ENCODE data around the gene CCDC157. TPM values are rescaled to one million over a fixed set of nuclear protein-coding genes. Genes with fewer than 3 reads are reported as not detected.

The CCDC157 gene
- total RNA-seq, 1 donor from 2014 or later, result 4.7 TPM

DNA sequence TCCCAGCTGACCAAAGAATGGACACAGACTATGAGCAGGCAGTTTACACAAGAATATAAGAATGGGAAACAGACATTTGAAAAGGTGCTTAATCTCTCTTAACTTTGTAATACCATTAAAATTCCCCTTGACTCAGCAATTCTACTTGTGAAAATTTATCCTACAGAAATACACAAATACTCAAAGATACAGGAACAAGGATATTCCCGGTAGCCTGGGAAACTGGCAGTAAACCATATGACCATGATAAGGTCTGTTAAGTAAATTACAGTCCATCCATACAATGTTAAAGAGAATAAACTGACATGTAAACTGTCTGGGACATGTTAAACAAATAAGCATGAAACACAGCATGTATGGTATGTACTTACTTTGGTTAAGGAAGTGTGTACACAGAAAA is 60.0 kb downstream of the CCDC157 start:
- no peak for DNase-seq (ENCODE audit: low spot score in 2 of 2, unreplicated experiment in 2 of 2)
- H3K36me3 Mint-ChIP-seq, result peaks cover 22% of the 10 kb centered on the region
- H3K9me3 Mint-ChIP-seq, result no peaks in the 10 kb centered on the region
- peaks cover 10% of the 10 kb centered on the region for H3K4me1 Mint-ChIP-seq
- H3K27me3 Mint-ChIP-seq (ENCODE audit: low read depth), result no peaks in the 10 kb centered on the region
- no peak overlapping the region for H3K4me3 Mint-ChIP-seq
- H3K27ac Mint-ChIP-seq, result no peak overlapping the region
- TF ChIP-seq, protein P1, sequence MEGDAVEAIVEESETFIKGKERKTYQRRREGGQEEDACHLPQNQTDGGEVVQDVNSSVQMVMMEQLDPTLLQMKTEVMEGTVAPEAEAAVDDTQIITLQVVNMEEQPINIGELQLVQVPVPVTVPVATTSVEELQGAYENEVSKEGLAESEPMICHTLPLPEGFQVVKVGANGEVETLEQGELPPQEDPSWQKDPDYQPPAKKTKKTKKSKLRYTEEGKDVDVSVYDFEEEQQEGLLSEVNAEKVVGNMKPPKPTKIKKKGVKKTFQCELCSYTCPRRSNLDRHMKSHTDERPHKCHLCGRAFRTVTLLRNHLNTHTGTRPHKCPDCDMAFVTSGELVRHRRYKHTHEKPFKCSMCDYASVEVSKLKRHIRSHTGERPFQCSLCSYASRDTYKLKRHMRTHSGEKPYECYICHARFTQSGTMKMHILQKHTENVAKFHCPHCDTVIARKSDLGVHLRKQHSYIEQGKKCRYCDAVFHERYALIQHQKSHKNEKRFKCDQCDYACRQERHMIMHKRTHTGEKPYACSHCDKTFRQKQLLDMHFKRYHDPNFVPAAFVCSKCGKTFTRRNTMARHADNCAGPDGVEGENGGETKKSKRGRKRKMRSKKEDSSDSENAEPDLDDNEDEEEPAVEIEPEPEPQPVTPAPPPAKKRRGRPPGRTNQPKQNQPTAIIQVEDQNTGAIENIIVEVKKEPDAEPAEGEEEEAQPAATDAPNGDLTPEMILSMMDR (IDR thresholded peaks at IDR 0.05; ENCODE audit: unreplicated experiment), result no peak

- H3K9me3 Mint-ChIP-seq, result no peaks in the 10 kb centered on the region
- H3K4me3 Mint-ChIP-seq, result no peak overlapping the region
- no peak overlapping the region for H3K27ac Mint-ChIP-seq
- H3K4me1 Mint-ChIP-seq, result peaks cover 32% of the 10 kb centered on the region
- TF ChIP-seq, protein P1 (IDR thresholded peaks at IDR 0.05; ENCODE audit: unreplicated experiment), result no peak
- H3K27me3 Mint-ChIP-seq (ENCODE audit: low read depth), result no peaks in the 10 kb centered on the region
- peaks cover 16% of the 10 kb centered on the region for H3K36me3 Mint-ChIP-seq
- DNase-seq (ENCODE audit: low spot score in 2 of 2, unreplicated experiment in 2 of 2), result no peak
Observed at GRCh38 chr22:30420347-30421125, 63.7 kb downstream of the CCDC157 start.

- TF ChIP-seq, protein P1 (IDR thresholded peaks at IDR 0.05; ENCODE audit: unreplicated experiment), result no peak
- H3K4me3 Mint-ChIP-seq, result peak overlapping the region; percentile 88
- no peaks in the 10 kb centered on the region for H3K27me3 Mint-ChIP-seq (ENCODE audit: low read depth)
- H3K27ac Mint-ChIP-seq, result peak overlapping the region; percentile 98
- peaks cover 10% of the 10 kb centered on the region for H3K36me3 Mint-ChIP-seq
- DNase-seq (ENCODE audit: low spot score in 2 of 2, unreplicated experiment in 2 of 2), result no peak
- peaks cover 38% of the 10 kb centered on the region for H3K4me1 Mint-ChIP-seq
- no peaks in the 10 kb centered on the region for H3K9me3 Mint-ChIP-seq
Observed at GRCh38 chr22:30421695-30422480, 65.1 kb downstream of the CCDC157 start.

DNA sequence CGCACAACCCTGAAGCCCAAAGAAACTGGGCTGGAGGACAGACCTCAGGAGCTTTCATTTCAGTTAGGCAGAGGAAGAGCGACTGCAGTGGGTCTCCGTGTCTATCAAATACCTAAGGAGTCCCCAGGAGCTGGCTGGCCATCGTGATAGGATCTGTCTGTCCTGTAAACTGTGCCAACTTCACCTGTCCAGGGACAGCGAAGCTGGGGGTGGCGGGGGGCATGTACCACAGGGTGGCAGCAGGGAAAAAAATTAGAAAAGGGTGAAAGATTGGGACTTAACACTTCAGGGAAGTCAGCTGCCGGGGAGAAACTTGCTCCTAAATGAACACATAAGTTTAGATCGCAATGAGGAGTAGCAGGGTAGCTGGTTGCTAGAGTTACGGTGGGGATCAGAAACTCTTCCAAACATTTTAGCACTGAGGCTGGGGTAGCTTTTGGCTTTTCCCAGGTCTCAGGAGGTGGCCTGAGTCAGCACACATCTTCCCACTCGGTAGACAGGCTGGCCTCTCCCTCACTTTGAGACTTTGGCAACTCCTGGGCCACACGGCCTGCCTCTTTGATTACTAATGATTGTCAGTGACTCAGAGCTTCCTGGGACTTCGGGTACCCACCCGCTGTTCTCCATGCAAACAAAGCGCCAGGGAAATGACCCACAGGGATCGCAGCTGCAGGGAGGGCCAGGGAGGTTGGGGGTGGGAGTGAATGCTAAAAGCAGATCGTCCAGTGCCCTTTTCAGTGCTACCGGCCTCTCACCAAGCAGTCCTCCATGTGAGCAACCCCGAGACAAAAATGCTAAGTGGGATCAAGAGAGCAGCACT is 65.9 kb downstream of the CCDC157 start:
- Mint-ChIP-seq H3K4me1 (peaks cover 38% of the 10 kb centered on the region), H3K27ac (peak overlapping the region; percentile 98), H3K27me3 (ENCODE audit: low read depth) (no peaks in the 10 kb centered on the region), H3K36me3 (peaks cover 10% of the 10 kb centered on the region), H3K9me3 (no peaks in the 10 kb centered on the region), H3K4me3 (peak overlapping the region; percentile 88)
- TF ChIP-seq, protein P1 (IDR thresholded peaks at IDR 0.05; ENCODE audit: unreplicated experiment), result no peak
- DNase-seq (ENCODE audit: low spot score in 2 of 2, unreplicated experiment in 2 of 2), result no peak

DNA sequence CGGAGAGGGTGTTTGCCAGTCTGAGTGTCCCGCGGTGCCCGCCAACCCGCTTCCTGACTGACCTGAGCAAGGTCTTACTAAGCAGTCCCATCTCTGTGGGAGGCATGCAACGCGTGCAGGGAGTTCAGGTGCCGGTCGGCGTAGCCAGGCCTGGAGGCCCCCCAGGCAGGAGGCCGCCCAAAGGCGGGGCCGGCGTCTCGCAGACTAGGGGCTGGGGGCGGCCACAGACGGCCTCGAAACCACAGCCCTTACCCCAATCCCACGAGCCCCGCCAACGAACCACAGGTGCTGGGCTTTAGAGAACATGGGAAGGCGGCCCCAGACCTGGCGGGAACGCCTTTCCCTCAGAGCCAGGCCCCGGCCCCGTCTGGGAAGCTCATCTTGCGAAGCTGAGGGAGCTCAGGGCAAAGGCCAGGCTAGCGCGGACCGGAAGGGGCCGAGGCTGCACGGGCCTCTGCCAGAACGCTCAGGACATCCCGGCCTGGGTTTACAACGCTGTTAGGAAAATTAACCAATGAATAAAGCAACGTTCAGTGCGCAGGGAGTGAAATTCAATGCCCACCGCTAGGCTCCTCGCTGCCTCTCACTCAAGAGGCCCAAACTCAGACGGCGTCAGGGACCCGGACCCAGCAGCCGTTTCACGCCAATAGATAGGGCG is 66.6 kb downstream of the CCDC157 start:
- Mint-ChIP-seq H3K27me3 (ENCODE audit: low read depth) (no peaks in the 10 kb centered on the region), H3K4me3 (peak overlapping the region; percentile 88), H3K4me1 (peaks cover 38% of the 10 kb centered on the region), H3K27ac (peak overlapping the region; percentile 98), H3K36me3 (peaks cover 6% of the 10 kb centered on the region), H3K9me3 (no peaks in the 10 kb centered on the region)
- TF ChIP-seq, protein P1 (IDR thresholded peaks at IDR 0.05; ENCODE audit: unreplicated experiment), result no peak
- no peak for DNase-seq (ENCODE audit: low spot score in 2 of 2, unreplicated experiment in 2 of 2)
